ENCODE results near the gene DNAJC16. TPM values are rescaled to one million over a fixed set of nuclear protein-coding genes. Genes with fewer than 3 reads are reported as not detected.

DNAJC16 gene
- total RNA-seq, 1 donor from 2014 or later: 33.6 TPM

DNA sequence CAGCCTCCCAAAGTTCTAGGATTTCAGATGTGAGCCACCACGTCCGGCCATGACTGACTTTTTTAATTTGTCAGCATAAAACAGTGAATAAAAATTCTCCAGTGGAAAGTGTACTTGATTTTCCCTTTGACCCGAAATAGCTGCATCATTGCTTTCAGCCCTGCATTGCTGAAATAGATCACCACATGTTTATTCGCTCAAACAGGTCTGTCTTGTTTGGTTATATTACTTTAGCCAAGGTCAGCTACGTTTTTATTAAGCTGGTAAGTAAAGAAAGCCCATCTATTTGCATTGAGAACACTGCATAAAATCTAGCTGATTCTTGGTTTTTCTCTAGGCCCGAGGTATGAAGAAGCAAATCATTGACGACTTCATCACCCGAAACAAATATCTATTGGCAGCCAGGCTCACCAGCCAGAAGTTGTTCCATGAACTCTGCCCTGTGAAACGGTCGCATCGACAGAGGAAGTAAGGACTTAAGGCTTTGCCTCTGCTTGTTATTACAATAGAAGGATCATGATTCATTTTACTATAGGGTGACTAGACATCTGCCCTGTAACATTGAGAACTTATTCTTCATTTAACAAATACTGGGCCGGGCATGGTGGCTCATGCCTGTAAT is 32.7 kb downstream of the DNAJC16 start:
- no peak overlapping the region for H3K27ac Mint-ChIP-seq
- H4K20me1 ChIP-seq (ENCODE audit: low read depth): no peaks in the 10 kb centered on the region
- no peaks in the 10 kb centered on the region for H3K4me1 Mint-ChIP-seq

DNA sequence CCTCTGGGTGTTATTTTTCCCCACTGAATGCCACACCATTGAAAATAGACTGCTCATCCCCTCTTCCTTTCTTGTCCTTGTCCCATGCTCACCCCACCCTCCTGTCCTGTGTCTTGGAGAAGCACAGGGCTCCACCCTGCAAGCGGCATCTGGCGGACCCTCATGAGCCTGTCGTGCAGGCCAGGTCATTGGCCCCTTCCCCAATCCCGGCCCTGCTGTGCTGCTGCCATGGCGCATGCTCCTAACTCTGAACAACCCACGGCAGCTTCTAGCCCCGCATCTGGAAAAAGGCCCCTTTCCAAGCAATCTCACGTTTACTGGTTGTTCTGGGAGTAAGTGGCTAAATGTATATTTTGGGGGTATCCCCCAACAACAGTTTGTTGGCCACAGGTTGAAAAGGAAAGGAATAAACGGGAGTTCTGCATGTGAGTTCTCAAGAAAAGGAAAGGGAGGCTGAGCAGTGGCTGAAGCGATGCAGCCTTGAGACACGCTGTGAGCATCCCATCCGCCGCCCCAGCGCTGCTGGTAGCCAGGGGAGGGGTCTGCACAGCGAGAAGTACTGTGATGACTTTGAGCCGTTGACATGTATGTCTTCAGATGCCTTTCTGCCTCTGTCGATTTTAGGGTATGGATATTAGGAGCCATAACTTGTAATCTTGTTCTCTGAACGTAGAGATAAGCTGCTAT is 41.9 kb downstream of the DNAJC16 start:
- Histone ChIP-seq H3K4me2 (no peak overlapping the region), H3F3A (ENCODE audit: low read depth) (peaks cover 5% of the 10 kb centered on the region), H3K27ac (no peak overlapping the region), H3K79me2 (ENCODE audit: low read depth) (no peaks in the 10 kb centered on the region), H3K9me3 (ENCODE audit: low read depth) (no peaks in the 10 kb centered on the region), H3K4me1 (peaks cover 6% of the 10 kb centered on the region), H3K27me3 (no peaks in the 10 kb centered on the region), H2AFZ (replicated peaks) (no peak overlapping the region), H3K4me3 (no peak overlapping the region), H3K36me3 (peaks cover 6% of the 10 kb centered on the region), H4K20me1 (ENCODE audit: low read depth) (no peaks in the 10 kb centered on the region), H3K9ac (no peak overlapping the region)
- DNase-seq (ENCODE audit: low spot score): no peak
- Mint-ChIP-seq H3K4me3 (no peak overlapping the region), H3K27me3 (ENCODE audit: insufficient read depth, low read depth) (peaks cover 2% of the 10 kb centered on the region), H3K9me3 (no peaks in the 10 kb centered on the region), H3K27ac (no peak overlapping the region), H3K36me3 (peaks cover 25% of the 10 kb centered on the region), H3K4me1 (no peaks in the 10 kb centered on the region)
- TF ChIP-seq, protein P1, sequence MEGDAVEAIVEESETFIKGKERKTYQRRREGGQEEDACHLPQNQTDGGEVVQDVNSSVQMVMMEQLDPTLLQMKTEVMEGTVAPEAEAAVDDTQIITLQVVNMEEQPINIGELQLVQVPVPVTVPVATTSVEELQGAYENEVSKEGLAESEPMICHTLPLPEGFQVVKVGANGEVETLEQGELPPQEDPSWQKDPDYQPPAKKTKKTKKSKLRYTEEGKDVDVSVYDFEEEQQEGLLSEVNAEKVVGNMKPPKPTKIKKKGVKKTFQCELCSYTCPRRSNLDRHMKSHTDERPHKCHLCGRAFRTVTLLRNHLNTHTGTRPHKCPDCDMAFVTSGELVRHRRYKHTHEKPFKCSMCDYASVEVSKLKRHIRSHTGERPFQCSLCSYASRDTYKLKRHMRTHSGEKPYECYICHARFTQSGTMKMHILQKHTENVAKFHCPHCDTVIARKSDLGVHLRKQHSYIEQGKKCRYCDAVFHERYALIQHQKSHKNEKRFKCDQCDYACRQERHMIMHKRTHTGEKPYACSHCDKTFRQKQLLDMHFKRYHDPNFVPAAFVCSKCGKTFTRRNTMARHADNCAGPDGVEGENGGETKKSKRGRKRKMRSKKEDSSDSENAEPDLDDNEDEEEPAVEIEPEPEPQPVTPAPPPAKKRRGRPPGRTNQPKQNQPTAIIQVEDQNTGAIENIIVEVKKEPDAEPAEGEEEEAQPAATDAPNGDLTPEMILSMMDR (IDR thresholded peaks at IDR 0.05): no peak
- TF ChIP-seq EZH2phosphoT487 (IDR thresholded peaks at IDR 0.05): no peak
- TF ChIP-seq EZH2 (IDR thresholded peaks at IDR 0.05): no peak

More for the DNA sequence above, 32.7 kb downstream of the DNAJC16 start:
- H2AFZ ChIP-seq (replicated peaks): no peak overlapping the region
- no peaks in the 10 kb centered on the region for H3K9me3 ChIP-seq (ENCODE audit: low read depth)
- Mint-ChIP-seq H3K4me3 (no peak overlapping the region), H3K27me3 (ENCODE audit: insufficient read depth, low read depth) (peaks cover 5% of the 10 kb centered on the region), H3K9me3 (no peaks in the 10 kb centered on the region), H3K36me3 (peaks cover 14% of the 10 kb centered on the region)
- H3F3A ChIP-seq (ENCODE audit: low read depth): peaks cover 4% of the 10 kb centered on the region
- H3K36me3 ChIP-seq: peaks cover 3% of the 10 kb centered on the region
- TF ChIP-seq, protein P1 (IDR thresholded peaks at IDR 0.05): no peak
- TF ChIP-seq EZH2phosphoT487 (IDR thresholded peaks at IDR 0.05): no peak
- TF ChIP-seq EZH2 (IDR thresholded peaks at IDR 0.05): no peak
- H3K4me2 ChIP-seq: no peak overlapping the region
- no peak overlapping the region for H3K9ac ChIP-seq
- no peaks in the 10 kb centered on the region for H3K79me2 ChIP-seq (ENCODE audit: low read depth)
- no peak for DNase-seq (ENCODE audit: low spot score)
- H3K4me1 ChIP-seq: no peaks in the 10 kb centered on the region
- no peak overlapping the region for H3K27ac ChIP-seq
- no peaks in the 10 kb centered on the region for H3K27me3 ChIP-seq
- H3K4me3 ChIP-seq: no peak overlapping the region

DNA sequence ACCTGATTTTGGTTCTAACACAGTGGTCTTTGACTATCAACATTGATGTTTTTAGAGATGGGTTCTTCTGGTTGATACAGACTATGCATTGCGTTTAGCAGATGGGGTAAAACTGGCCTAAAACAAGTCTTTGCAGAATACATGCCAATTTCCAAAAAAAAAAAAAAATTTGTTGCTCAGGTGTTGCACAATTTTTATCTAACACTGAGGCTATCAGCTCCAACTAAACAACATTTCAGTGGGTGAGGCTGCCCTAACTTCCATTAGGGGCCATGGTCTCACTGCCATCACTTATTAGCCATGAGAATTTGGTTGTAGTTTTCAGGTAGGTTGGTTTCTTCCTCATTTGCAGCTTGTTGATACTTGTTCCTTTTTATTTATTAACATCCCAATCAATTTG is 44.2 kb downstream of the DNAJC16 start:
- H3K4me1 ChIP-seq: peaks cover 11% of the 10 kb centered on the region
- no peak overlapping the region for H3K4me3 ChIP-seq
- DNase-seq (ENCODE audit: low spot score): no peak
- Mint-ChIP-seq H3K27me3 (ENCODE audit: insufficient read depth, low read depth) (peaks cover 2% of the 10 kb centered on the region), H3K9me3 (no peaks in the 10 kb centered on the region), H3K4me1 (peaks cover 5% of the 10 kb centered on the region), H3K27ac (no peak overlapping the region), H3K36me3 (peaks cover 22% of the 10 kb centered on the region), H3K4me3 (no peak overlapping the region)
- H4K20me1 ChIP-seq (ENCODE audit: low read depth): no peaks in the 10 kb centered on the region
- no peaks in the 10 kb centered on the region for H3K9me3 ChIP-seq (ENCODE audit: low read depth)
- no peaks in the 10 kb centered on the region for H3K79me2 ChIP-seq (ENCODE audit: low read depth)
- no peaks in the 10 kb centered on the region for H3K27me3 ChIP-seq
- H3K27ac ChIP-seq: no peak overlapping the region
- no peak overlapping the region for H3K9ac ChIP-seq
- H3K36me3 ChIP-seq: peaks cover 6% of the 10 kb centered on the region
- peaks cover 11% of the 10 kb centered on the region for H3F3A ChIP-seq (ENCODE audit: low read depth)
- TF ChIP-seq, protein P1 (IDR thresholded peaks at IDR 0.05): no peak
- TF ChIP-seq EZH2 (IDR thresholded peaks at IDR 0.05): no peak
- no peak for TF ChIP-seq EZH2phosphoT487 (IDR thresholded peaks at IDR 0.05)
- H3K4me2 ChIP-seq: no peak overlapping the region
- H2AFZ ChIP-seq (replicated peaks): no peak overlapping the region

Data from neural progenitor cell (in vitro differentiated cells).